Measurements from ENCODE around the gene PTCH2. TPM values are rescaled to one million over a fixed set of nuclear protein-coding genes. Genes with fewer than 3 reads are reported as not detected.

PTCH2 gene
- total and polyA plus RNA-seq, 2 of the 13 experiments (the other 11 are each of a cell fraction or from before 2014, with no cell fraction given), result 0.60 to 1.5 TPM

GRCh38 chr1:44854970-44855369 is 11.9 kb upstream of the PTCH2 start:
- Histone ChIP-seq H3K4me3 (replicated peaks in 1 of 3; ENCODE audit: insufficient read depth in 1 of 3, low read depth in 2 of 3, low read length in 3 of 3) (no peak overlapping the region), H3K79me2 (ENCODE audit: insufficient read depth, low read length) (no peaks in the 10 kb centered on the region), H2AFZ (ENCODE audit: low read length) (no peak overlapping the region), H3K36me3 (replicated peaks in 1 of 2; ENCODE audit: control insufficient read depth in 1 of 2, insufficient read depth in 2 of 2, low read length in 2 of 2) (no peaks in the 10 kb centered on the region; a peak in 2 of 5 replicates), H4K20me1 (ENCODE audit: insufficient read depth, low read length) (no peaks in the 10 kb centered on the region), H3K4me2 (ENCODE audit: low read depth, low read length) (no peak overlapping the region), H3K4me1 (ENCODE audit: insufficient read depth, low read length) (0 out of 2 replicates have a peak, but pooled peaks cover 7% of the 10 kb centered on the region), H3K27me3 (ENCODE audit: control insufficient read depth in 1 of 2, insufficient read depth in 2 of 2, low read length in 2 of 2) (no peaks in the 10 kb centered on the region), H3K9me3 (ENCODE audit: low read length) (no peaks in the 10 kb centered on the region), H3K27ac (ENCODE audit: extremely low read length, insufficient read depth, low read length) (no peak overlapping the region), H3K9ac (ENCODE audit: insufficient read depth, low read depth, low read length) (no peak overlapping the region)
- BruUV-seq (replicated peaks), result no TSS peak
- ChIA-PET CTCF (ENCODE audit: low intra/inter-chr PET ratio, low total read pairs) (no interaction called here), POLR2A (no interaction called here)
- no peak for DNase-seq (ENCODE audit: low spot score)
- intact Hi-C loops (cut with micrococcal nuclease; ENCODE audit: unreplicated experiment), result no loop called here
- TF ChIP-seq SP4 (CRISPR knock-in tag; IDR thresholded peaks at IDR 0.05) (no peak), NFIC (IDR thresholded peaks at IDR 0.05; ENCODE audit: low read length) (no peak), MXD4 (CRISPR knock-in tag; IDR thresholded peaks at IDR 0.05) (no peak), ZNF251 (CRISPR knock-in tag; IDR thresholded peaks at IDR 0.05) (no peak), FOXM1 (CRISPR knock-in tag; IDR thresholded peaks at IDR 0.05) (no peak), BORCS8-MEF2B (CRISPR knock-in tag; IDR thresholded peaks at IDR 0.05) (no peak), NFE2L2 (IDR thresholded peaks at IDR 0.05; ENCODE audit: low read length) (no peak), ZNF576 (CRISPR knock-in tag; IDR thresholded peaks at IDR 0.05) (no peak), AHR (CRISPR knock-in tag; IDR thresholded peaks at IDR 0.05) (no peak)
- in situ Hi-C loops (cut with HindIII; ENCODE audit: extremely low pct_ligation_motif_present, low pct_unique_long_range_greater_than_20kb), result no loop called here
- WGBS (ENCODE audit: low lambda C conversion rate), result 100% methylated on average over 1 of the region's 1 CpG
- no peak for FAIRE-seq
- ATAC-seq, result no peak

- CTCF ChIA-PET (ENCODE audit: low intra/inter-chr PET ratio, low total read pairs), result no interaction called here
- 96% methylated on average over 6 of the region's 6 CpGs for WGBS (ENCODE audit: low lambda C conversion rate)
- POLR2A ChIA-PET, result no interaction called here
- TF ChIP-seq PBX3 (CRISPR knock-in tag; IDR thresholded peaks at IDR 0.05; ENCODE audit: borderline replicate concordance) (no peak), ZFAT (CRISPR knock-in tag; conservative IDR thresholded peaks at IDR 0.05) (no peak), HNRNPLL (IDR thresholded peaks at IDR 0.05; ENCODE audit: low read depth, low read length, poor library complexity, severe bottlenecking) (no peak), NFKBIZ (CRISPR knock-in tag; IDR thresholded peaks at IDR 0.05) (no peak), NCOA2 (CRISPR knock-in tag; IDR thresholded peaks at IDR 0.05) (no peak), MED13 (CRISPR knock-in tag; IDR thresholded peaks at IDR 0.05) (no peak), TOE1 (CRISPR knock-in tag; IDR thresholded peaks at IDR 0.05) (no peak), BRCA1 (CRISPR knock-in tag; IDR thresholded peaks at IDR 0.05) (no peak), ZMAT3 (CRISPR knock-in tag; conservative IDR thresholded peaks at IDR 0.05) (no peak), NRL (CRISPR knock-in tag; IDR thresholded peaks at IDR 0.05; ENCODE audit: borderline replicate concordance) (no peak), ZBTB34 (CRISPR knock-in tag; IDR thresholded peaks at IDR 0.05) (no peak)
Observed at GRCh38 chr1:44853201-44853600, 10.1 kb upstream of the PTCH2 start.

More at GRCh38 chr1:44853201-44853600, 10.1 kb upstream of the PTCH2 start:
- H3K9me3 ChIP-seq (ENCODE audit: low read length), result no peaks in the 10 kb centered on the region
- FAIRE-seq (no peak), ATAC-seq (no peak), DNase-seq (ENCODE audit: low spot score) (no peak)
- H3K9ac ChIP-seq (ENCODE audit: insufficient read depth, low read depth, low read length), result no peak overlapping the region
- H3K36me3 ChIP-seq (replicated peaks in 1 of 2; ENCODE audit: control insufficient read depth in 1 of 2, insufficient read depth in 2 of 2, low read length in 2 of 2), result no peaks in the 10 kb centered on the region; a peak in 2 of 5 replicates
- H3K4me2 ChIP-seq (ENCODE audit: low read depth, low read length), result no peak overlapping the region
- no peaks in the 10 kb centered on the region for H4K20me1 ChIP-seq (ENCODE audit: insufficient read depth, low read length)
- intact Hi-C loops (cut with micrococcal nuclease; ENCODE audit: unreplicated experiment) (no loop called here), in situ Hi-C loops (cut with HindIII; ENCODE audit: extremely low pct_ligation_motif_present, low pct_unique_long_range_greater_than_20kb) (no loop called here)
- no peak overlapping the region for H3K27ac ChIP-seq (ENCODE audit: extremely low read length, insufficient read depth, low read length)
- no TSS peak for BruUV-seq (replicated peaks)
- H3K27me3 ChIP-seq (ENCODE audit: control insufficient read depth in 1 of 2, insufficient read depth in 2 of 2, low read length in 2 of 2), result no peaks in the 10 kb centered on the region
- H3K79me2 ChIP-seq (ENCODE audit: insufficient read depth, low read length), result no peaks in the 10 kb centered on the region
- H3K4me1 ChIP-seq (ENCODE audit: insufficient read depth, low read length), result peaks cover 23% of the 10 kb centered on the region
- no peak overlapping the region for H2AFZ ChIP-seq (ENCODE audit: low read length)
- no peak overlapping the region for H3K4me3 ChIP-seq (replicated peaks in 1 of 3; ENCODE audit: insufficient read depth in 1 of 3, low read depth in 2 of 3, low read length in 3 of 3)

Data from HepG2 (cell line).